ENCODE data around the gene GJC2.
"Not testable (repeated sequence)": the region's sequence is repeated elsewhere in the genome, so short reads cannot be mapped to it uniquely, and the experiment has no call there.

Gene GJC2

GRCh38 chr1:228173528-228174481 is 24.1 kb downstream of the GJC2 start:
- peak; percentile 73 for DNase-seq (ENCODE audit: low spot score)

GRCh38 chr1:228174482-228175315 is 25.0 kb downstream of the GJC2 start:
- DNase-seq (ENCODE audit: low spot score): peak; percentile 71

- DNase-seq (ENCODE audit: low spot score): no peak
Measured at GRCh38 chr1:228175316-228176023, 25.7 kb downstream of the GJC2 start.

GRCh38 chr1:228176024-228176395 is 26.3 kb downstream of the GJC2 start:
- no peak for DNase-seq (ENCODE audit: low spot score)

- DNase-seq (ENCODE audit: low spot score): no peak
Measured at GRCh38 chr1:228176461-228177182, 26.9 kb downstream of the GJC2 start.

- no peak for DNase-seq (ENCODE audit: low spot score)
Measured at GRCh38 chr1:228177183-228177475, 27.4 kb downstream of the GJC2 start.

GRCh38 chr1:228177721-228178710 is 28.3 kb downstream of the GJC2 start:
- no peak for DNase-seq (ENCODE audit: low spot score)

GRCh38 chr1:228178737-228179684 is 29.3 kb downstream of the GJC2 start:
- DNase-seq (ENCODE audit: low spot score): no peak

- no peak for DNase-seq (ENCODE audit: low spot score)
Measured at GRCh38 chr1:228180271-228180958, 30.7 kb downstream of the GJC2 start.

- no peak for DNase-seq (ENCODE audit: low spot score)
Measured at GRCh38 chr1:228180959-228181644, 31.4 kb downstream of the GJC2 start.

GRCh38 chr1:228181645-228182034 is 31.9 kb downstream of the GJC2 start:
- no peak for DNase-seq (ENCODE audit: low spot score)

GRCh38 chr1:228182296-228183030 is 32.7 kb downstream of the GJC2 start:
- no peak for DNase-seq (ENCODE audit: low spot score)

GRCh38 chr1:228184152-228184551 is 34.4 kb downstream of the GJC2 start:
- DNase-seq (ENCODE audit: low spot score): no peak

- no peak for DNase-seq (ENCODE audit: low spot score)
Measured at GRCh38 chr1:228185641-228185965, 35.9 kb downstream of the GJC2 start.

GRCh38 chr1:228188249-228188648 is 38.5 kb downstream of the GJC2 start:
- not testable (repeated sequence) for DNase-seq (ENCODE audit: low spot score)

GRCh38 chr1:228190182-228190581 is 40.5 kb downstream of the GJC2 start:
- no peak for DNase-seq (ENCODE audit: low spot score)

- no peak for DNase-seq (ENCODE audit: low spot score)
Measured at GRCh38 chr1:228190778-228191177, 41.0 kb downstream of the GJC2 start.

- no peak for DNase-seq (ENCODE audit: low spot score)
Measured at GRCh38 chr1:228194436-228194835, 44.7 kb downstream of the GJC2 start.

Measured in ecto neural progenitor cell (in vitro differentiated cells).